GM12878 (cell line): ENCODE measurements around the gene NPRL2. TPM values are rescaled to one million over a fixed set of nuclear protein-coding genes. Genes with fewer than 3 reads are reported as not detected.

ENCODE experiments used
- BMI1 ChIP-seq: fragments of 450-650 bp; IDR thresholded peaks from 2 replicates; pipeline ENCODE4 v1.6.1; 2016; ENCODE audit warnings: mild to moderate bottlenecking, moderate library complexity, borderline replicate concordance
- CHD2 ChIP-seq: IDR thresholded peaks from 2 replicates; pipeline ENCODE4 v1.6.1; 2011; ENCODE audit warnings: low read depth, low read length, improper control_type of control experiment, borderline replicate concordance
- CREB1 ChIP-seq: IDR thresholded peaks from 2 replicates; pipeline ENCODE4 v1.6.1; 2012; ENCODE audit warnings: low read depth, mild to moderate bottlenecking, inconsistent platforms
- EED ChIP-seq: sonication (generic); IDR thresholded peaks from 2 replicates; pipeline ENCODE4 v1.6.1; 2016; ENCODE audit warnings: antibody characterized with exemption, low read depth
- FOXK2 ChIP-seq: fragments of 450-650 bp; IDR thresholded peaks from 2 replicates; pipeline ENCODE4 v1.6.1; 2017; ENCODE audit warnings: mild to moderate bottlenecking, moderate library complexity
- HCFC1 ChIP-seq: fragments of 150-350 bp; IDR thresholded peaks from 2 replicates; pipeline ENCODE4 v1.6.1; 2014; ENCODE audit warnings: low read length
- IKZF2 ChIP-seq, 2 experiments: fragments of 450-650 bp; IDR thresholded peaks; 2 replicates each; pipeline ENCODE4 v1.6.1; 2017; ENCODE audit warnings: mild to moderate bottlenecking in 2 of 2, moderate library complexity in 2 of 2
- KDM1A ChIP-seq: fragments of 200-600 bp; sonication (generic); IDR thresholded peaks from 2 replicates; pipeline ENCODE4 v1.6.1; 2016; ENCODE audit warnings: borderline replicate concordance
- LARP7 ChIP-seq: fragments of 450-650 bp; IDR thresholded peaks from 2 replicates; pipeline ENCODE4 v1.6.1; 2017; ENCODE audit warnings: mild to moderate bottlenecking
- MTA3 ChIP-seq: IDR thresholded peaks from 2 replicates; pipeline ENCODE4 v1.6.1; 2012; ENCODE audit warnings: low read length, inconsistent platforms, borderline replicate concordance
- NR2F1 ChIP-seq: fragments of 450-650 bp; conservative IDR thresholded peaks from 2 replicates; pipeline ENCODE4 v1.6.1; 2017; ENCODE audit warnings: mild to moderate bottlenecking
- POLR2AphosphoS5 ChIP-seq: IDR thresholded peaks from 2 replicates; pipeline ENCODE4 v1.6.1; 2011; ENCODE audit warnings: mild to moderate bottlenecking, low read length, inconsistent platforms
- RFX5 ChIP-seq: IDR thresholded peaks from 2 replicates; pipeline ENCODE4 v1.6.1; 2011; ENCODE audit warnings: low read depth, low read length, improper control_type of control experiment
- SP1 ChIP-seq: IDR thresholded peaks from one replicate; pipeline ENCODE4 v1.6.1; 2011; ENCODE audit warnings: low read depth, low read length
- SUZ12 ChIP-seq: fragments of 200-600 bp; sonication (generic); IDR thresholded peaks from one replicate; pipeline ENCODE4 v1.6.1; 2018; ENCODE audit warnings: antibody characterized with exemption, mild to moderate bottlenecking; ENCODE audit not compliant: unreplicated experiment
- TCF3 ChIP-seq: IDR thresholded peaks from 2 replicates; pipeline ENCODE4 v1.6.1; 2012; ENCODE audit warnings: low read depth, mild to moderate bottlenecking, low read length, borderline replicate concordance; ENCODE audit not compliant: insufficient read depth
- ZNF24 ChIP-seq: fragments of 450-650 bp; IDR thresholded peaks from 2 replicates; pipeline ENCODE4 v1.6.1; 2017; ENCODE audit warnings: antibody characterized with exemption, mild to moderate bottlenecking
- ZNF622 ChIP-seq: fragments of 450-650 bp; IDR thresholded peaks from 2 replicates; pipeline ENCODE4 v1.6.1; 2017; ENCODE audit warnings: mild to moderate bottlenecking, inconsistent platforms
- polyA plus RNA-seq, 11 experiments: library from polyadenylated mRNA; depleted of rRNA in 4 of 11; unstranded in 6 of 11; stranded (reverse) in 5 of 11; fragments of >200 nt; fragmentation: Nextera tagmentation in 4 of 11; fragmentation: Illumina TruSeq in 1 of 11; extraction: Ambion mirVana in 4 of 11; extraction: Trizol in 1 of 11; gene quantifications; 1 replicate in 1 of 11; 2 replicates in 10 of 11; pipeline versions ENCODE4 v1.2.1 to v1.2.3, GENCODE V29; 2011 to 2016; ENCODE audit warnings: inconsistent platforms in 2 of 11, missing spikeins in 2 of 11, low read depth in 1 of 11
- total RNA-seq, 4 experiments: library from RNA; depleted of rRNA in 3 of 4; stranded (reverse); fragments of >200 nt in 3 of 4; fragmentation: Illumina TruSeq in 1 of 4; extraction: Trizol in 1 of 4; gene quantifications; 2 replicates each; pipeline versions ENCODE4 v1.2.1 to v1.2.3, GENCODE V29; 2013 to 2021
- TF ChIP-seq, protein P1 (sequence below): fragments of 450-650 bp; IDR thresholded peaks from 2 replicates; pipeline ENCODE4 v1.6.1; 2017; ENCODE audit warnings: borderline replicate concordance
- TF ChIP-seq, protein P2 (sequence below): fragments of 450-650 bp; IDR thresholded peaks from 2 replicates; pipeline ENCODE4 v1.6.1; 2018; ENCODE audit warnings: borderline replicate concordance, mild to moderate bottlenecking; ENCODE audit not compliant: partially characterized antibody
- TF ChIP-seq, protein P3 (sequence below): fragments of 450-650 bp; IDR thresholded peaks from 2 replicates; pipeline ENCODE4 v1.6.1; 2017; ENCODE audit warnings: low read depth, mild to moderate bottlenecking, moderate library complexity
- TF ChIP-seq, protein P4 (sequence below): fragments of 450-650 bp; IDR thresholded peaks from 2 replicates; pipeline ENCODE4 v1.6.1; 2014; ENCODE audit warnings: mild to moderate bottlenecking

Gene NPRL2
- total and polyA plus RNA-seq, 10 of the 15 experiments (the other 5 are each of a cell fraction or from before 2014, with no cell fraction given), result 17.8 to 54.2 (median 32.9) TPM

DNA sequence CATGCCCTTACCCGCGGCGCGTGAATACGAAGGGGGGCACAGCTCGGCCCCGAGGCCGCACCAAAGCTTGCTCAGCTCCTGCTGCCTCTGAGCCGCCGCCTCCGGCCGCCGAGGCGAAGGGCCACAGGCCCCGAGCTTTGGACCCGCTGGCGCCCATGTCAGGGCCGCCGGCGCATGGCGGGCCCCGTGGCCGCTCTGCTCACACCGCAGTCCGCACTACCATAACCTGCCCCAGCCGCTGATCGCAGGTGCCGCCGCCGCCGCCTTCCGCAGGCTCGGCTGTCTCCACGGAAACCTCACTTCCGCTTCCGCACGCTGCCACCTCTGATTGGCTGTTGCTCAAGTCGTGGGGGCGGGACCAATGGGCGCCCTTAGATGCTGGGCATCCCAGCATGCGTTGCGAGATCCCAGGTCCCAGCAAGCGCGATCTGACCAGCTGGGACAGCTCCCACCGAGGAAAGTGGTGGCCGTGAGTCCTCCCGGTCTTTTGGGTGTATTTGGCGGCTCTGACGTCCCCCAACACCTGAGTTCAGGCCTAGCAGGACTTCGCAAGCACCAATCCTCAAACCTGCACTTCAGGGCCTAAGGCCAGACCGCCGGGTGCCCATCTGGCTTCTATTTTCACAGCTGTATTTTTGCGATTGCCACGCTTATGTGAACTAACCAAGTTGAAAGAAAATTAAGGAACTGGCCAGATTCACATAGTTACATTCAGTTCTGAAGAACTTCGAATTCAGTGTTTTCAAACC lies 22.5 kb downstream of the NPRL2 start, which contains the start of gene TUSC2 (continued):
- TF ChIP-seq, protein P1, sequence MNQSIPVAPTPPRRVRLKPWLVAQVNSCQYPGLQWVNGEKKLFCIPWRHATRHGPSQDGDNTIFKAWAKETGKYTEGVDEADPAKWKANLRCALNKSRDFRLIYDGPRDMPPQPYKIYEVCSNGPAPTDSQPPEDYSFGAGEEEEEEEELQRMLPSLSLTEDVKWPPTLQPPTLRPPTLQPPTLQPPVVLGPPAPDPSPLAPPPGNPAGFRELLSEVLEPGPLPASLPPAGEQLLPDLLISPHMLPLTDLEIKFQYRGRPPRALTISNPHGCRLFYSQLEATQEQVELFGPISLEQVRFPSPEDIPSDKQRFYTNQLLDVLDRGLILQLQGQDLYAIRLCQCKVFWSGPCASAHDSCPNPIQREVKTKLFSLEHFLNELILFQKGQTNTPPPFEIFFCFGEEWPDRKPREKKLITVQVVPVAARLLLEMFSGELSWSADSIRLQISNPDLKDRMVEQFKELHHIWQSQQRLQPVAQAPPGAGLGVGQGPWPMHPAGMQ, result no peak
- TF ChIP-seq KDM1A, result no peak
- TF ChIP-seq HCFC1, result peak; percentile 59
- peak; percentile 79 for TF ChIP-seq POLR2AphosphoS5
- TF ChIP-seq, protein P2, sequence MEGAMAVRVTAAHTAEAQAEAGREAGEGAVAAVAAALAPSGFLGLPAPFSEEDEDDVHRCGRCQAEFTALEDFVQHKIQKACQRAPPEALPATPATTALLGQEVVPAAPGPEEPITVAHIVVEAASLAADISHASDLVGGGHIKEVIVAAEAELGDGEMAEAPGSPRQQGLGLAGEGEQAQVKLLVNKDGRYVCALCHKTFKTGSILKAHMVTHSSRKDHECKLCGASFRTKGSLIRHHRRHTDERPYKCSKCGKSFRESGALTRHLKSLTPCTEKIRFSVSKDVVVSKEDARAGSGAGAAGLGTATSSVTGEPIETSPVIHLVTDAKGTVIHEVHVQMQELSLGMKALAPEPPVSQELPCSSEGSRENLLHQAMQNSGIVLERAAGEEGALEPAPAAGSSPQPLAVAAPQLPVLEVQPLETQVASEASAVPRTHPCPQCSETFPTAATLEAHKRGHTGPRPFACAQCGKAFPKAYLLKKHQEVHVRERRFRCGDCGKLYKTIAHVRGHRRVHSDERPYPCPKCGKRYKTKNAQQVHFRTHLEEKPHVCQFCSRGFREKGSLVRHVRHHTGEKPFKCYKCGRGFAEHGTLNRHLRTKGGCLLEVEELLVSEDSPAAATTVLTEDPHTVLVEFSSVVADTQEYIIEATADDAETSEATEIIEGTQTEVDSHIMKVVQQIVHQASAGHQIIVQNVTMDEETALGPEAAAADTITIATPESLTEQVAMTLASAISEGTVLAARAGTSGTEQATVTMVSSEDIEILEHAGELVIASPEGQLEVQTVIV, result peak; percentile 39
- TF ChIP-seq, protein P3, sequence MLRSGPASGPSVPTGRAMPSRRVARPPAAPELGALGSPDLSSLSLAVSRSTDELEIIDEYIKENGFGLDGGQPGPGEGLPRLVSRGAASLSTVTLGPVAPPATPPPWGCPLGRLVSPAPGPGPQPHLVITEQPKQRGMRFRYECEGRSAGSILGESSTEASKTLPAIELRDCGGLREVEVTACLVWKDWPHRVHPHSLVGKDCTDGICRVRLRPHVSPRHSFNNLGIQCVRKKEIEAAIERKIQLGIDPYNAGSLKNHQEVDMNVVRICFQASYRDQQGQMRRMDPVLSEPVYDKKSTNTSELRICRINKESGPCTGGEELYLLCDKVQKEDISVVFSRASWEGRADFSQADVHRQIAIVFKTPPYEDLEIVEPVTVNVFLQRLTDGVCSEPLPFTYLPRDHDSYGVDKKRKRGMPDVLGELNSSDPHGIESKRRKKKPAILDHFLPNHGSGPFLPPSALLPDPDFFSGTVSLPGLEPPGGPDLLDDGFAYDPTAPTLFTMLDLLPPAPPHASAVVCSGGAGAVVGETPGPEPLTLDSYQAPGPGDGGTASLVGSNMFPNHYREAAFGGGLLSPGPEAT, result peak; percentile 76
- TF ChIP-seq TCF3, result peak; percentile 44; the same call in 1 of the 2 replicates
- peak; percentile 83 for TF ChIP-seq CHD2
- TF ChIP-seq ZNF24, result no peak
- peak; percentile 44; the same call in 1 of the 2 replicates for TF ChIP-seq BMI1
- no peak for TF ChIP-seq ZNF622
- 0 out of 2 replicates have a peak, but pooled peaks have one; percentile 25 for TF ChIP-seq EED
- TF ChIP-seq SP1, result peak; percentile 83
- no peak for TF ChIP-seq IKZF2 (IDR thresholded peaks at IDR 0.05)
- peak; percentile 49; the same call in 1 of the 2 replicates for TF ChIP-seq RFX5
- TF ChIP-seq MTA3, result peak; percentile 41; the same call in 1 of the 2 replicates
- TF ChIP-seq FOXK2, result no peak
- TF ChIP-seq, protein P4, sequence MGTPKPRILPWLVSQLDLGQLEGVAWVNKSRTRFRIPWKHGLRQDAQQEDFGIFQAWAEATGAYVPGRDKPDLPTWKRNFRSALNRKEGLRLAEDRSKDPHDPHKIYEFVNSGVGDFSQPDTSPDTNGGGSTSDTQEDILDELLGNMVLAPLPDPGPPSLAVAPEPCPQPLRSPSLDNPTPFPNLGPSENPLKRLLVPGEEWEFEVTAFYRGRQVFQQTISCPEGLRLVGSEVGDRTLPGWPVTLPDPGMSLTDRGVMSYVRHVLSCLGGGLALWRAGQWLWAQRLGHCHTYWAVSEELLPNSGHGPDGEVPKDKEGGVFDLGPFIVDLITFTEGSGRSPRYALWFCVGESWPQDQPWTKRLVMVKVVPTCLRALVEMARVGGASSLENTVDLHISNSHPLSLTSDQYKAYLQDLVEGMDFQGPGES, result peak; percentile 71
- TF ChIP-seq NR2F1, result 0 out of 2 replicates have a peak, but pooled peaks have one; percentile 11
- peak; percentile 78 for TF ChIP-seq LARP7
- peak; percentile 92 for TF ChIP-seq CREB1
- TF ChIP-seq SUZ12, result no peak
- TF ChIP-seq, all 136 proteins: peak for 47
